Fibroblast of lung (primary cell): ENCODE results near the gene MMGT1. TPM values are rescaled to one million over a fixed set of nuclear protein-coding genes. Genes with fewer than 3 reads are reported as not detected.

Experiments used
- DNase-seq, 2 donors: peaks; one replicate each; pipeline versions ENCODE4 v3.0.0 to v3.0.0-alpha.2; 2010; ENCODE audit warnings: low read depth in 2 of 2
- H2AFZ ChIP-seq: 2 replicates; pipeline ENCODE4 v1.5.1; 2012; ENCODE audit warnings: low read length, control low read depth, inconsistent platforms
- H3K27ac ChIP-seq: 2 replicates; pipeline ENCODE4 v1.5.1; 2011; ENCODE audit warnings: low read length, control low read depth; ENCODE audit not compliant: insufficient read depth
- H3K27me3 ChIP-seq: 2 replicates; pipeline ENCODE4 v1.5.1; 2011; ENCODE audit warnings: mild to moderate bottlenecking, low read length; ENCODE audit not compliant: control insufficient read depth, insufficient read depth
- H3K36me3 ChIP-seq: 2 replicates; pipeline ENCODE4 v1.5.1; 2011; ENCODE audit warnings: low read length; ENCODE audit not compliant: control insufficient read depth, insufficient read depth
- H3K4me1 ChIP-seq: 2 replicates; pipeline ENCODE4 v1.5.1; 2011; ENCODE audit warnings: low read length; ENCODE audit not compliant: control insufficient read depth, insufficient read depth; ENCODE audit errors: extremely low read depth
- H3K4me2 ChIP-seq: 2 replicates; pipeline ENCODE4 v1.5.1; 2011; ENCODE audit warnings: low read length, control low read depth; ENCODE audit not compliant: insufficient read depth; ENCODE audit errors: extremely low read depth
- H3K4me3 ChIP-seq, 4 experiments: fragments of 200-600 bp in 1 of 4; sonication (generic) in 1 of 4; replicated peaks in 1 of 4; 2 replicates each; pipeline ENCODE4 v1.5.1; 2011 to 2016; ENCODE audit warnings: low read length in 4 of 4, low read depth in 3 of 4, mild to moderate bottlenecking in 3 of 4, control low read depth in 2 of 4, inconsistent platforms in 1 of 4, mixed read lengths in 1 of 4; ENCODE audit not compliant: insufficient read depth in 1 of 4; ENCODE audit errors: control extremely low read depth in 1 of 4
- H3K79me2 ChIP-seq: 2 replicates; pipeline ENCODE4 v1.5.1; 2012; ENCODE audit warnings: mild to moderate bottlenecking, low read length, inconsistent platforms; ENCODE audit not compliant: control insufficient read depth, insufficient read depth
- H3K9ac ChIP-seq: 2 replicates; pipeline ENCODE4 v1.5.1; 2011; ENCODE audit warnings: mild to moderate bottlenecking, low read length, control low read depth; ENCODE audit not compliant: insufficient read depth
- H3K9me3 ChIP-seq: 2 replicates; pipeline ENCODE4 v1.5.1; 2012; ENCODE audit warnings: low read depth, low read length; ENCODE audit not compliant: control insufficient read depth, insufficient read depth
- H4K20me1 ChIP-seq: 2 replicates; pipeline ENCODE4 v1.5.1; 2011; ENCODE audit warnings: low read length; ENCODE audit not compliant: control insufficient read depth, insufficient read depth; ENCODE audit errors: extremely low read depth
- CTCF ChIP-seq, 2 donors: IDR thresholded peaks in 1 of 2; conservative IDR thresholded peaks in 1 of 2; 1 replicate in 1 of 2; 2 replicates in 1 of 2; pipeline ENCODE4 v1.5.1; 2011 to 2012; ENCODE audit warnings: low read length in 2 of 2, control low read depth in 1 of 2, inconsistent platforms in 1 of 2, low read depth in 1 of 2, mild to moderate bottlenecking in 1 of 2
- EZH2 ChIP-seq: IDR thresholded peaks from 2 replicates; pipeline ENCODE4 v1.5.1; 2012; ENCODE audit warnings: low read length, control low read depth, mild to moderate bottlenecking; ENCODE audit errors: missing control alignments
- polyA minus RNA-seq: library from RNA; depleted of rRNA, polyadenylated mRNA; stranded (reverse); fragments of >200 nt; gene quantifications from 2 replicates; pipeline ENCODE4 v1.2.3, GENCODE V29; 2011; ENCODE audit warnings: low replicate concordance
- polyA plus RNA-seq, 2 donors: library from polyadenylated mRNA; depleted of rRNA in 1 of 2; stranded (reverse) in 1 of 2; unstranded in 1 of 2; fragments of >200 nt; gene quantifications; 2 replicates each; pipeline ENCODE4 v1.2.1, GENCODE V29; 2011 to 2012; ENCODE audit warnings: missing spikeins in 1 of 2
- total RNA-seq: library from RNA; depleted of rRNA; stranded (reverse); fragments of >200 nt; gene quantifications from 2 replicates; pipeline ENCODE4 v1.2.1, GENCODE V29; 2014

MMGT1 gene
- total RNA-seq (9.5 and 10.4 TPM in 2 replicates), polyA plus RNA-seq (26.9 and 27.9 TPM in 2 replicates), polyA minus RNA-seq (6.6 and 7.5 TPM in 2 replicates)
- polyA plus RNA-seq (2012) = 16.5 and 16.6 TPM in 2 replicates

- peak within 1 kb of the TSS; percentile 78 for H2AFZ ChIP-seq
- H4K20me1 ChIP-seq = no peaks in the 10 kb centered on the region
- no peaks in the 10 kb centered on the region for H3K27me3 ChIP-seq
- peak within 1 kb of the TSS; percentile 86 for H3K9ac ChIP-seq
- peaks cover 23% of the 10 kb centered on the region for H3K79me2 ChIP-seq
- no peak for TF ChIP-seq CTCF (conservative IDR thresholded peaks at IDR 0.05 in 1 of 2, IDR thresholded peaks at IDR 0.05 in 1 of 2; ENCODE audit: low read depth in 1 of 2, low read length in 2 of 2)
- TF ChIP-seq EZH2 = no peak
- H3K4me2 ChIP-seq = peak within 1 kb of the TSS; percentile 78
- no peaks in the 10 kb centered on the region for H3K4me1 ChIP-seq
- peak within 1 kb of the TSS; percentile 51 to 98 (median 68) for H3K4me3 ChIP-seq
- H3K9me3 ChIP-seq = no peaks in the 10 kb centered on the region
- peak within 1 kb of the TSS; percentile 95 for H3K27ac ChIP-seq
- no peaks in the 10 kb centered on the region for H3K36me3 ChIP-seq
- peak; percentile 78 to 86 for DNase-seq
Observed at GRCh38 chrX:135973548-135974278, at the start of gene MMGT1. Gene MMGT1, minus strand, starts transcription at chrX:135973988. Its CDS starts 313 bp downstream, at chrX:135973675.

GRCh38 chrX:136021903-136022302, 48.1 kb upstream of the MMGT1 start:
- Histone ChIP-seq H3K27me3 (no peaks in the 10 kb centered on the region), H3K4me2 (no peak overlapping the region), H3K4me3 (no peak overlapping the region), H3K9ac (no peak overlapping the region), H4K20me1 (no peaks in the 10 kb centered on the region), H2AFZ (no peak overlapping the region), H3K79me2 (no peaks in the 10 kb centered on the region), H3K27ac (no peak overlapping the region), H3K36me3 (no peaks in the 10 kb centered on the region), H3K4me1 (no peaks in the 10 kb centered on the region), H3K9me3 (no peaks in the 10 kb centered on the region)
- DNase-seq = no peak
- no peak for TF ChIP-seq CTCF (conservative IDR thresholded peaks at IDR 0.05 in 1 of 2, IDR thresholded peaks at IDR 0.05 in 1 of 2; ENCODE audit: low read depth in 1 of 2, low read length in 2 of 2)

GRCh38 chrX:136021160-136021559, 47.4 kb upstream of the MMGT1 start:
- Histone ChIP-seq H3K4me2 (no peak overlapping the region), H3K4me3 (no peak overlapping the region), H2AFZ (no peak overlapping the region), H3K79me2 (no peaks in the 10 kb centered on the region), H4K20me1 (no peaks in the 10 kb centered on the region), H3K9ac (no peak overlapping the region), H3K27ac (no peak overlapping the region), H3K4me1 (no peaks in the 10 kb centered on the region), H3K9me3 (no peaks in the 10 kb centered on the region), H3K36me3 (no peaks in the 10 kb centered on the region), H3K27me3 (no peaks in the 10 kb centered on the region)
- TF ChIP-seq CTCF (conservative IDR thresholded peaks at IDR 0.05 in 1 of 2, IDR thresholded peaks at IDR 0.05 in 1 of 2; ENCODE audit: low read depth in 1 of 2, low read length in 2 of 2) (no peak), EZH2 (no peak)
- no peak for DNase-seq
